ENCODE measurements around the gene SLC39A12.

The SLC39A12 gene

GRCh38 chr10:17961551-17962422 is 10.1 kb downstream of the SLC39A12 start:
- DNase-seq (ENCODE audit: low read depth in 2 of 2), result no peak

- DNase-seq (ENCODE audit: low read depth in 2 of 2), result no peak
These were observed 11.7 kb downstream of the SLC39A12 start for GRCh38 chr10:17963431-17963830.

- DNase-seq (ENCODE audit: low read depth in 2 of 2), result no peak
These were observed 14.0 kb downstream of the SLC39A12 start for GRCh38 chr10:17965649-17966235.

GRCh38 chr10:17974505-17974904 is 22.8 kb downstream of the SLC39A12 start:
- DNase-seq (ENCODE audit: low read depth in 2 of 2), result no peak

GRCh38 chr10:17980846-17981565 is 29.3 kb downstream of the SLC39A12 start:
- DNase-seq (ENCODE audit: low read depth in 2 of 2), result no peak

- DNase-seq (ENCODE audit: low read depth in 2 of 2), result no peak
These were observed 30.2 kb downstream of the SLC39A12 start for GRCh38 chr10:17981766-17982380.

- no peak for DNase-seq (ENCODE audit: low read depth in 2 of 2)
These were observed 32.3 kb downstream of the SLC39A12 start for GRCh38 chr10:17984056-17984455.

- no peak for DNase-seq (ENCODE audit: low read depth in 2 of 2)
These were observed 32.8 kb downstream of the SLC39A12 start for GRCh38 chr10:17984563-17984962.

GRCh38 chr10:17989908-17990767 is 38.4 kb downstream of the SLC39A12 start:
- no peak for DNase-seq (ENCODE audit: low read depth in 2 of 2)

- no peak for DNase-seq (ENCODE audit: low read depth in 2 of 2)
These were observed 40.5 kb downstream of the SLC39A12 start for GRCh38 chr10:17992266-17992665.

- no peak for DNase-seq (ENCODE audit: low read depth in 2 of 2)
These were observed 41.6 kb downstream of the SLC39A12 start for GRCh38 chr10:17993361-17993760.

- DNase-seq (ENCODE audit: low read depth in 2 of 2), result no peak
These were observed 48.9 kb downstream of the SLC39A12 start for GRCh38 chr10:18000601-18001000.

GRCh38 chr10:18005445-18005780 is 53.7 kb downstream of the SLC39A12 start:
- DNase-seq (ENCODE audit: low read depth in 2 of 2), result no peak

- no peak for DNase-seq (ENCODE audit: low read depth in 2 of 2)
These were observed 54.2 kb downstream of the SLC39A12 start for GRCh38 chr10:18005781-18006456.

- no peak for DNase-seq (ENCODE audit: low read depth in 2 of 2)
These were observed 57.3 kb downstream of the SLC39A12 start for GRCh38 chr10:18008986-18009385.

- DNase-seq (ENCODE audit: low read depth in 2 of 2), result no peak
These were observed 58.3 kb downstream of the SLC39A12 start for GRCh38 chr10:18010050-18010449.

GRCh38 chr10:18020523-18020922 is 68.8 kb downstream of the SLC39A12 start:
- DNase-seq (ENCODE audit: low read depth in 2 of 2), result no peak

- no peak for DNase-seq (ENCODE audit: low read depth in 2 of 2)
These were observed 70.2 kb downstream of the SLC39A12 start for GRCh38 chr10:18021725-18022480.

GRCh38 chr10:18043148-18044006 is 91.7 kb downstream of the SLC39A12 start:
- DNase-seq (ENCODE audit: low read depth in 2 of 2), result no peak
